PFSK-1 (cell line): ENCODE data around the gene PCSK1N.

Experiments used
- SIN3A ChIP-seq: IDR thresholded peaks from 2 replicates; pipeline ENCODE4 v1.6.1; 2012; ENCODE audit warnings: mild to moderate bottlenecking, low read length, moderate library complexity, borderline replicate concordance; ENCODE audit not compliant: insufficient read depth
- TAF1 ChIP-seq: IDR thresholded peaks from 2 replicates; pipeline ENCODE4 v1.6.1; 2012; ENCODE audit warnings: low read length, control low read depth, borderline replicate concordance; ENCODE audit not compliant: insufficient read depth

- TF ChIP-seq SIN3A, result no peak
- TF ChIP-seq TAF1, result no peak
Measured at GRCh38 chrX:48802905-48803200, 32.6 kb downstream of the PCSK1N start.
